Skeletal muscle satellite cell (primary cell): ENCODE measurements around the gene CPXM1.

Experiments
- H3K27me3 ChIP-seq: 2 replicates; pipeline ENCODE4 v1.7.0; 2013; ENCODE audit warnings: low read length; ENCODE audit not compliant: control insufficient read depth, insufficient read depth
- H3K36me3 ChIP-seq: 2 replicates; pipeline ENCODE4 v1.7.0; 2013; ENCODE audit warnings: mild to moderate bottlenecking, control low read depth, low read length; ENCODE audit not compliant: insufficient read depth
- H3K4me1 ChIP-seq: 2 replicates; pipeline ENCODE4 v1.7.0; 2013; ENCODE audit warnings: low read length; ENCODE audit not compliant: control insufficient read depth, insufficient read depth
- H3K4me2 ChIP-seq: 2 replicates; pipeline ENCODE4 v1.7.0; 2013; ENCODE audit warnings: mild to moderate bottlenecking, low read length
- H3K4me3 ChIP-seq: 2 replicates; pipeline ENCODE4 v1.7.0; 2013; ENCODE audit warnings: low read length
- H3K9ac ChIP-seq: 2 replicates; pipeline ENCODE4 v1.7.0; 2013; ENCODE audit warnings: mild to moderate bottlenecking, low read depth, low read length, moderate library complexity
- H3K9me3 ChIP-seq: replicated peaks from 2 replicates; pipeline ENCODE4 v1.7.0; 2013; ENCODE audit warnings: mild to moderate bottlenecking, control low read depth, low read length

CPXM1 gene

GRCh38 chr20:2759603-2760296, 40.7 kb downstream of the CPXM1 start:
- Histone ChIP-seq H3K9ac (no peak overlapping the region), H3K4me1 (no peaks in the 10 kb centered on the region), H3K4me3 (no peak overlapping the region), H3K4me2 (no peak overlapping the region), H3K27me3 (peaks cover 86% of the 10 kb centered on the region), H3K36me3 (no peaks in the 10 kb centered on the region), H3K9me3 (no peaks in the 10 kb centered on the region)

DNA sequence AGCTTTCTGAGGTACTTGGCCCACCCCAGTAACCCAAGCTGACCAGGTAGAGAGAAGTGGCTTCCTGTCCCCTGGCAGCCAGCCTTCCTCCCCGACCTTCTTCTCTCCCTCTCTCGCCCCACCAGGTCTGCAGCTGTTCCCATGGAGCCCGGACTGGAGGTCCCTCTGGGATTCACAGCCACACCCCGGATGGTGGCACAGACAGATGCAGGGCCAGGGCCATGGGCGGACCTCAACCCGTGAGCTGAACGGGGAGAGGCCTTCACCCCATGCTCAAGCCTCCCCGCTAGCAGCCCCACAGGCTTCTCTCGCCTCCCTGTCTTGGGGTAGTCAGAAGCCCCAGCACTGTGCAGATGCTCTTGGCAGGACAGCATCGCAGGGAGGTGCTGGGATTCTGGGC, 41.3 kb downstream of the CPXM1 start:
- H3K4me2 ChIP-seq, result no peak overlapping the region
- peaks cover 86% of the 10 kb centered on the region for H3K27me3 ChIP-seq
- H3K9me3 ChIP-seq, result no peaks in the 10 kb centered on the region
- no peaks in the 10 kb centered on the region for H3K4me1 ChIP-seq
- H3K9ac ChIP-seq, result no peak overlapping the region
- no peak overlapping the region for H3K4me3 ChIP-seq
- H3K36me3 ChIP-seq, result no peaks in the 10 kb centered on the region

DNA sequence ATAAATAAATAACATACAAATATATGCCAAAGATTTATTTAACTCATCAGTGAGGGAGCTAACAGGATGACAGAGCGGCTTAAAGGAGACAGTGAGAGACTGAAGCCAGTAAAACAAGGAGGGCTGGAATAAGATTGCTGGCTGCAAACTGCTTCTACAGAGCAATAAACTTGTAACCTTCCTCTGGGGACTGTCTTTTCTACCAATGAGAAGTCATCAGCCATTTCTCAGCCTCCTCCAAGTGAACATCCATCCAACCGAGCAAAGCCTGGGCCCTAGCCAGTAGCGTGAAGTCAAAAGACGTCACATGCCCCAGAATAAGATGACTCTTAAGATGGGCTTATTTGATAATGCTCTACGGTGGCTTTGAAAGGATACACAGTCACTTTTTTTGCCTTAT, 42.5 kb downstream of the CPXM1 start:
- Histone ChIP-seq H3K9ac (no peak overlapping the region), H3K27me3 (peaks cover 86% of the 10 kb centered on the region), H3K4me3 (no peak overlapping the region), H3K9me3 (no peaks in the 10 kb centered on the region), H3K4me2 (no peak overlapping the region), H3K36me3 (no peaks in the 10 kb centered on the region), H3K4me1 (peaks cover under 1% of the 10 kb centered on the region)

GRCh38 chr20:2757001-2757400, 43.4 kb downstream of the CPXM1 start:
- peaks cover 86% of the 10 kb centered on the region for H3K27me3 ChIP-seq
- no peaks in the 10 kb centered on the region for H3K9me3 ChIP-seq
- H3K9ac ChIP-seq, result no peak overlapping the region
- peaks cover 9% of the 10 kb centered on the region for H3K4me1 ChIP-seq
- H3K4me3 ChIP-seq, result no peak overlapping the region
- no peak overlapping the region for H3K4me2 ChIP-seq
- H3K36me3 ChIP-seq, result no peaks in the 10 kb centered on the region

- H3K9ac ChIP-seq, result no peak overlapping the region
- H3K36me3 ChIP-seq, result no peaks in the 10 kb centered on the region
- H3K4me2 ChIP-seq, result no peak overlapping the region
- no peak overlapping the region for H3K4me3 ChIP-seq
- H3K27me3 ChIP-seq, result peaks cover 89% of the 10 kb centered on the region
- peaks cover 9% of the 10 kb centered on the region for H3K4me1 ChIP-seq
- H3K9me3 ChIP-seq, result no peaks in the 10 kb centered on the region
These were observed 44.3 kb downstream of the CPXM1 start for GRCh38 chr20:2756056-2756611.

DNA sequence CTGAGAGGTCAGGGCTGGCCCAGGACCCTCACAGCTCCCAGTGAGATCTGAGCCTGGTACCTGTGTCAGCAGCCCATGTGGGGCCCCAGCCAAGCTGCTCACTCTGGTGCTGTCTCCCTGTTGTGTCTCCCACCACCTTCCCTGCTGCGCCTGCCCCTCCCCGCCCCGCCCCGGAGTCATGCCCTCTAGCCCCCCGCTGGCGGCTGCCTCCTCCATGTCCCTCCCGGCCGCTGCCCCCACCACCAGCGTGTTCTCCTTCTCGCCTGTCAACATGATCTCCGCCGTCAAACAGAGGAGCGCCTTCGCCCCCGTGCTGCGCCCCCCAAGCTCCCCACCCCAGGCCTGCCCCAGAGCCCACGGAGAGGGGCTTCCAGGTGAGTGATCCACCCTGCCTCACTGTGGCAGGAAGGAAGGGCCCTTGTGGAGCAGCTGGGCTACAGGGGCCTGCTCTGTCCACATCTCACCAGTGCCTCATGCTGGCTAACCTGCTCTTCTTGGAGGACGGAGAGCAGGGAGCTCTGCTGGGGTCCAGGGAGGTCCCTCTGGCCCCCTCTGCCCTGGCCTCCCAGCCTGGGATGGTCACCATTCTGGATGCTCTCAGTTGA, 44.9 kb downstream of the CPXM1 start:
- no peak overlapping the region for H3K4me2 ChIP-seq
- no peak overlapping the region for H3K9ac ChIP-seq
- peaks cover 9% of the 10 kb centered on the region for H3K4me1 ChIP-seq
- H3K9me3 ChIP-seq, result no peaks in the 10 kb centered on the region
- H3K36me3 ChIP-seq, result no peaks in the 10 kb centered on the region
- peaks cover 89% of the 10 kb centered on the region for H3K27me3 ChIP-seq
- H3K4me3 ChIP-seq, result no peak overlapping the region

DNA sequence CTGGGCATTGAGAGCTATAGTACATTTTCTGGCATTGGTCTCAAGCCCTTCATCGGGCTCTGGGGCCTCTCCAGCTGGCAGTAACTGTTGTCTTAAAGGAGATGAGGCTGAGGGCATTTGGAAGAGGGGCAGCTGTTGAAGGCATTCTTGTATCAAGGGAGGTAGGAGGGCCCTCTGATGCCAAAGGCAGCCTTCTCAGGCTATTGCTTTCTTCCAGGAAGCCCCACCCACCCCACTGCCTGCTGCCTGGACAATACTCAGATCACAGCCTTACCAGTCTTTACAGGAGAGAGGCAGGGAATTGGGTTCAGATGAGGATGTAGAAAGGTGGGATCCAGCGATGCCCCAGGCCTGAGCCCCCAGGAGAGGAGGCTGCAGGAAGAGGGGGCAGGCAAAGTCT, 46.0 kb downstream of the CPXM1 start:
- H3K36me3 ChIP-seq, result no peaks in the 10 kb centered on the region
- H3K4me1 ChIP-seq, result peaks cover 9% of the 10 kb centered on the region
- H3K27me3 ChIP-seq, result peaks cover 91% of the 10 kb centered on the region
- H3K4me3 ChIP-seq, result no peak overlapping the region
- no peak overlapping the region for H3K4me2 ChIP-seq
- no peaks in the 10 kb centered on the region for H3K9me3 ChIP-seq
- H3K9ac ChIP-seq, result no peak overlapping the region

GRCh38 chr20:2753461-2754040, 46.9 kb downstream of the CPXM1 start:
- no peak overlapping the region for H3K9ac ChIP-seq
- no peaks in the 10 kb centered on the region for H3K36me3 ChIP-seq
- H3K9me3 ChIP-seq, result no peaks in the 10 kb centered on the region
- peaks cover 9% of the 10 kb centered on the region for H3K4me1 ChIP-seq
- H3K4me2 ChIP-seq, result no peak overlapping the region
- H3K4me3 ChIP-seq, result no peak overlapping the region
- H3K27me3 ChIP-seq, result peaks cover 90% of the 10 kb centered on the region

DNA sequence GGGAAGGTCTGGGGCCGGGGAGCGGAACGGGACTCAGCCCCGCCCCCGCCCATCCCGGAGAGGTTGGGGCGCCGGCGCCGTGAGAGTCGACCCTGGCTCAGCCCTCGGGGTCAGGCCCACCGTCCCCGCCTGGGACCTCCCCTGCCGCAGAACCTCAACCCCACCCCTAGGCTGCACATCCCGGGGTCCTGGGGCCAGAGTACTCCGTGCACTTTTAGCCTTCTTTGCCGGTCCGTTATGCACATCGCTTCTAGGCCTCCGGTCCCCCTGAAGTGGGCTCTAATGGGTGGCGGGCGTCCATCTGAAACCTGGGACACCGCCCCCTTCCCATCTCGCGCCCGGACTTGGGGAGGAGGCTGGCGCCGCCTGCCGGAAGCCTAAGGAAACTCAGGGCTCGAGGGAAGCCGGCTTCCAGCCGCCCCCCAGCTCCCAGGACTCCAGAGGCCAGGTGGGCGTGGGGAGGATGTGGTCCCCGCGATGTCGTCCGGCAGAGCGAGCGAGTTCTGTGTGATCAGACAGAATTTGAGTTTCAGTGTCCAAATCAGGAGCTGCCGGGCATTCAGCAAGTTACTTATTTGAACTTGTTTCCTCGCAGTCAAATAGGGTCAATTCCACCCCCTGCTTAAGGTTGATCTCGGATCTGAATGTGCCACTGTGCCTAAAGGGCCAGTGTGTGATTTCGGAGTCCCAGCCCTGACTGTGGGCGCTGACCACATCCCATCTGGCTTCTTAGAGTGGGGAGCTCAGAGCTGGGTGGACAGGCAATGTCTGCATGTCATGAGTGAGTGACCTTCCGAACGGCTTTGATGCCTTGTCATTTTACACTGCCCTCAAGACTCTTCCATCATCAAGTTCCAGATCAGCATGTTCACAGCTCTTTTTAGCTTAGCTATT, 47.6 kb downstream of the CPXM1 start:
- peak overlapping the region; percentile 58 for H3K4me3 ChIP-seq
- no peaks in the 10 kb centered on the region for H3K36me3 ChIP-seq
- no peaks in the 10 kb centered on the region for H3K9me3 ChIP-seq
- H3K9ac ChIP-seq, result no peak overlapping the region
- peaks cover 9% of the 10 kb centered on the region for H3K4me1 ChIP-seq
- peaks cover 90% of the 10 kb centered on the region for H3K27me3 ChIP-seq
- peak overlapping the region; percentile 80 for H3K4me2 ChIP-seq

DNA sequence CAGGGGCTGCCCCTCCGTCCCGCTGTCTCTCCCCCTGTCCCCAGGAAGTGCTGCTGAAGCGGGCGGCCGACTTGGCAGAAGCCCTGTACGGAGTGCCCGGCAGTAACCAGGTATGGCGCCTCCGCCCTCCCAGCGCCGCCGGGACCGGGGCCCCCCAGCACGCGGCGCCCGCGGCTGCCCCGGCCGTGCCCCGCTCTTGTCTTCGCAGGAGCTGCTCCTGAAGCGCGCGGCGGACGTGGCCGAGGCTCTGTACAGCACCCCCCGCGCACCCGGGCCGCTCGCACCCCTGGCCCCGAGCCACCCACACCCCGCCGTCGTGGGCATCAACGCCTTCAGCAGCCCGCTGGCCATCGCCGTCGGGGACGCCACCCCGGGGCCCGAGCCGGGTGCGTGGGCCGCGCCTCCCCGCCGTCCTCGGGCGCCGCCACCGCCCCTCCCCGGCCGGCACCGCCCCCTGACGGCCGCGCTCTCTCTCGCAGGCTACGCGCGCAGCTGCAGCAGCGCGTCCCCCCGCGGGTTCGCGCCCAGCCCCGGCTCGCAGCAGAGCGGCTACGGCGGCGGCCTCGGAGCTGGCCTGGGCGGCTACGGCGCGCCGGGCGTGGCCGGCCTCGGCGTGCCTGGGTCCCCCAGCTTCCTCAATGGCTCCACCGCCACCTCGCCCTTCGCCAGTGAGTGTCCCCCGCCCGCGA, 48.4 kb downstream of the CPXM1 start:
- Histone ChIP-seq H3K4me3 (peak overlapping the region; percentile 58), H3K4me2 (peak overlapping the region; percentile 80), H3K27me3 (peaks cover 91% of the 10 kb centered on the region), H3K9me3 (no peaks in the 10 kb centered on the region), H3K9ac (no peak overlapping the region), H3K36me3 (no peaks in the 10 kb centered on the region), H3K4me1 (peaks cover 9% of the 10 kb centered on the region)
